ENCODE data around the gene PRPSAP2.

DNA sequence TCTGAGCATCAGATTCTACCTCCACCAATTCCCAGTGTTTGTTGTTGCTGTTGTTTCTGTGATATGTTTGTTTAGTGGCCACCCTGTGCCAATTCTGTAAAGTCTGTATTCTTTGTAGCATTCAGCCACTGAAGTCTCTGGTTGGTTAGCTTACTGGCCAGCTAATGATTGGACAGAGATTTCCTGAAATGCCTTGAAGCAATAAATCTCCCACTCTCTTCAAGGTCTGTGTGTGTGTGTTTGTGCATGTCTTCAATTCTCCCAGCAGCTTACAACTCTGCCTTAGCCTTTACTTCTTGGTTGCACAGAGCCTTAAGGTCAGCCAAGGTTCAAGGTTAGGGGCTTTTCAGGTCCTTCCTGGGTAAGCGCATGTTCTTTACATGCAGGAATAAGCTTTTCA is 38.2 kb downstream of the PRPSAP2 start:
- TF ChIP-seq, protein P1, sequence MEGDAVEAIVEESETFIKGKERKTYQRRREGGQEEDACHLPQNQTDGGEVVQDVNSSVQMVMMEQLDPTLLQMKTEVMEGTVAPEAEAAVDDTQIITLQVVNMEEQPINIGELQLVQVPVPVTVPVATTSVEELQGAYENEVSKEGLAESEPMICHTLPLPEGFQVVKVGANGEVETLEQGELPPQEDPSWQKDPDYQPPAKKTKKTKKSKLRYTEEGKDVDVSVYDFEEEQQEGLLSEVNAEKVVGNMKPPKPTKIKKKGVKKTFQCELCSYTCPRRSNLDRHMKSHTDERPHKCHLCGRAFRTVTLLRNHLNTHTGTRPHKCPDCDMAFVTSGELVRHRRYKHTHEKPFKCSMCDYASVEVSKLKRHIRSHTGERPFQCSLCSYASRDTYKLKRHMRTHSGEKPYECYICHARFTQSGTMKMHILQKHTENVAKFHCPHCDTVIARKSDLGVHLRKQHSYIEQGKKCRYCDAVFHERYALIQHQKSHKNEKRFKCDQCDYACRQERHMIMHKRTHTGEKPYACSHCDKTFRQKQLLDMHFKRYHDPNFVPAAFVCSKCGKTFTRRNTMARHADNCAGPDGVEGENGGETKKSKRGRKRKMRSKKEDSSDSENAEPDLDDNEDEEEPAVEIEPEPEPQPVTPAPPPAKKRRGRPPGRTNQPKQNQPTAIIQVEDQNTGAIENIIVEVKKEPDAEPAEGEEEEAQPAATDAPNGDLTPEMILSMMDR (IDR thresholded peaks at IDR 0.05), result no peak
- TF ChIP-seq POLR2AphosphoS5 (IDR thresholded peaks at IDR 0.05), result no peak

Data from sigmoid colon (tissue), 4 donors.